Right lobe of liver (tissue), 6 donors: Measurements from ENCODE around the gene HDAC10. TPM values are rescaled to one million over a fixed set of nuclear protein-coding genes. Genes with fewer than 3 reads are reported as not detected.

Experiments used
- ATAC-seq, 4 donors: fragments of 200-7000 bp; cut with Tn5 transposase; one replicate each; pipeline ENCODE4 v1.9.1; 2020; ENCODE audit warnings: mild to moderate bottlenecking in 4 of 4, moderate library complexity in 4 of 4
- DNase-seq, 3 donors: peaks; one replicate each; pipeline ENCODE4 v3.0.0-alpha.2; 2020
- H3K27ac ChIP-seq, 3 donors: fragments of 200-600 bp; one replicate each; pipeline ENCODE4 v1.8.0; 2022
- H3K27me3 ChIP-seq, 2 donors: fragments of 200-600 bp; one replicate each; pipeline ENCODE4 v1.8.0; 2022
- H3K36me3 ChIP-seq, 4 donors: fragments of 200-600 bp; sonication (generic) in 1 of 4; one replicate each; pipeline versions ENCODE4 v1.5.1 to v1.8.0; 2017 to 2022; ENCODE audit warnings: control low read depth in 1 of 4
- H3K4me1 ChIP-seq, 4 donors: fragments of 200-600 bp; sonication (generic) in 1 of 4; one replicate each; pipeline versions ENCODE4 v1.5.1 to v1.8.0; 2017 to 2022; ENCODE audit warnings: control low read depth in 1 of 4
- H3K4me3 ChIP-seq, 3 donors: fragments of 200-600 bp; one replicate each; pipeline ENCODE4 v1.8.0; 2022
- H3K9me3 ChIP-seq, 4 donors: fragments of 200-600 bp; sonication (generic) in 1 of 4; one replicate each; pipeline versions ENCODE4 v1.5.1 to v1.8.0; 2017 to 2022; ENCODE audit warnings: control low read depth in 1 of 4
- CTCF ChIP-seq, 4 donors: fragments of 200-600 bp in 3 of 4; fragments of 450-650 bp in 1 of 4; IDR thresholded peaks; one replicate each; pipeline versions ENCODE4 v1.5.1 to v1.8.0; 2016 to 2022; ENCODE audit warnings: antibody characterized with exemption in 4 of 4, mild to moderate bottlenecking in 2 of 4
- POLR2A ChIP-seq: fragments of 450-650 bp; IDR thresholded peaks from one replicate; pipeline ENCODE4 v1.6.1; 2017; ENCODE audit warnings: antibody characterized with exemption, mild to moderate bottlenecking
- WGBS: methylation state at CpG from one replicate; pipeline ENCODE4 v1.1.6; 2018; ENCODE audit warnings: low coverage, low lambda C conversion rate; ENCODE audit not compliant: insufficient coverage; ENCODE audit errors: missing lambda C conversion rate; 5-methylcytosine and 5-hydroxymethylcytosine counted together
- intact Hi-C, 2 donors: fragments of 100-400 bp; cut with DNase I; formaldehyde crosslinking; loops; one replicate each; pipeline versions ENCODE4 v1.11.2 to v1.14.1; 2022
- total RNA-seq, 6 experiments: library from RNA; depleted of rRNA in 2 of 6; stranded (reverse); fragments of >200 nt in 2 of 6; fragmentation: NEBNext Ultra II Directional in 3 of 6; extraction: Animal tissue kit (Norgen Biotek cat#: 25700) in 3 of 6; gene quantifications; one replicate each; pipeline versions ENCODE4 v1.1.0 to v1.2.4, GENCODE V29; 2016 to 2023
- donor health status: DM: no; HTN: yes; CAD: no.
- donor health status: DM: no; HTN: no; CAD: no.
- donor health status: DM: no; HTN: no; CAD: no.
- donor health status: DM: no; HTN: yes; CAD: no.
- donor health status: DM: no; HTN: yes; CAD: no.

HDAC10 gene
- total RNA-seq, 6 experiments from 2014 or later, result 19.6 to 30.5 (median 23.0) TPM

- Histone ChIP-seq H3K9me3 (no peaks in the 10 kb centered on the region), H3K36me3 (peaks cover 0 to 11% (median 8%) of the 10 kb centered on the region in 4 donors), H3K4me3 (peak overlapping the region; percentile 39 to 49 (median 46)), H3K27ac (peak overlapping the region; percentile 66 to 77 (median 76)), H3K27me3 (no peaks in the 10 kb centered on the region), H3K4me1 (peaks cover 0 to 70% (median 34%) of the 10 kb centered on the region in 4 donors)
- intact Hi-C loops, result no loop called here
- WGBS, result 0% methylated on average over 1 of the region's 5 CpGs
- no peak for TF ChIP-seq CTCF (IDR thresholded peaks at IDR 0.05)
- TF ChIP-seq POLR2A, result no peak
- DNase-seq, result no peak
- ATAC-seq, result peak in 2 of 4 donors; percentile 1
Observed at GRCh38 chr22:50294319-50294656, 43.2 kb upstream of the HDAC10 start.

- WGBS, result 0% methylated on average over 5 of the region's 42 CpGs
- peak; percentile 79 to 85 (median 82) for ATAC-seq
- intact Hi-C loops, result no loop called here
Observed at GRCh38 chr22:50293441-50294318, 42.6 kb upstream of the HDAC10 start.

GRCh38 chr22:50292643-50293440 lies 41.8 kb upstream of the HDAC10 start:
- H3K4me3 ChIP-seq, result peak overlapping the region; percentile 39 to 49 (median 46)
- peaks cover 6 to 25% (median 18%) of the 10 kb centered on the region in 4 donors for H3K36me3 ChIP-seq
- 20% methylated on average over 6 of the region's 29 CpGs for WGBS
- intact Hi-C loops, result no loop called here
- DNase-seq (no peak), ATAC-seq (no peak)
- no peak for TF ChIP-seq CTCF (IDR thresholded peaks at IDR 0.05)
- TF ChIP-seq POLR2A, result no peak
- H3K27ac ChIP-seq, result peak overlapping the region; percentile 66 to 77 (median 76)
- H3K9me3 ChIP-seq, result no peaks in the 10 kb centered on the region
- peaks cover 0 to 59% (median 28%) of the 10 kb centered on the region in 4 donors for H3K4me1 ChIP-seq
- no peaks in the 10 kb centered on the region for H3K27me3 ChIP-seq

More at GRCh38 chr22:50293441-50294318, 42.6 kb upstream of the HDAC10 start:
- H3K4me1 ChIP-seq, result peaks cover 0 to 67% (median 33%) of the 10 kb centered on the region in 4 donors
- H3K4me3 ChIP-seq, result peak overlapping the region; percentile 39 to 49 (median 46)
- peak; percentile 89 to 95 (median 93) for DNase-seq
- TF ChIP-seq CTCF (IDR thresholded peaks at IDR 0.05) (peak in 1 of 4 donors; percentile 16), POLR2A (peak; percentile 70)
- H3K27ac ChIP-seq, result peak overlapping the region; percentile 66 to 77 (median 76)
- H3K9me3 ChIP-seq, result no peaks in the 10 kb centered on the region
- peaks cover 2 to 17% (median 13%) of the 10 kb centered on the region in 4 donors for H3K36me3 ChIP-seq
- H3K27me3 ChIP-seq, result no peaks in the 10 kb centered on the region

- ATAC-seq (no peak), DNase-seq (no peak)
- no CpG with 5 or more reads among the region's 37 CpGs for WGBS
- TF ChIP-seq CTCF (IDR thresholded peaks at IDR 0.05) (no peak), POLR2A (no peak)
- intact Hi-C loops, result no loop called here
- Histone ChIP-seq H3K27ac (no peak overlapping the region), H3K4me3 (no peak overlapping the region), H3K4me1 (peaks cover 0 to 35% (median 16%) of the 10 kb centered on the region in 4 donors), H3K27me3 (no peaks in the 10 kb centered on the region), H3K9me3 (no peaks in the 10 kb centered on the region), H3K36me3 (peaks cover 6 to 48% (median 33%) of the 10 kb centered on the region in 4 donors)
Observed at GRCh38 chr22:50289942-50290630, 39.0 kb upstream of the HDAC10 start.
